Heart left ventricle (tissue), 13 donors: ENCODE measurements around the gene RPS3A.

ENCODE experiments used
- CTCF ChIP-seq, 12 donors: fragments of 200-600 bp; sonication (generic) in 4 of 12; IDR thresholded peaks; one replicate each; pipeline versions ENCODE4 v1.5.0 to v1.8.0; 2018 to 2022; ENCODE audit warnings: antibody characterized with exemption in 12 of 12, mild to moderate bottlenecking in 5 of 12
- POLR2A ChIP-seq, 2 donors: fragments of 450-650 bp; IDR thresholded peaks; one replicate each; pipeline ENCODE4 v1.6.1; 2017; ENCODE audit warnings: antibody characterized with exemption in 2 of 2, mild to moderate bottlenecking in 2 of 2, moderate library complexity in 2 of 2
- donor health status: ischemic (EF 13 %, LVEDD 7.1; RV severe dilation, severe dysfunction).
- donor health status: DM: no; HTN: yes; CAD: no.
- donor health status: DM: no; HTN: no; CAD: no.
- donor health status: ischemic (EF 25% LVEDD 6.9; RV normal size, moderate dysfunction).
- donor health status: ischemic (EF 25% LVEDD 5.7; RV mildly dilated, moderate dysfunction).
- donor health status: ischemic (EF 35%, LVEDD 5.7; RV mildly dilated, moderate dysfunction).
- donor health status: nonischemic (EF 11% LVEDD 7.7; RV severe dilation, severe dysfunction).
- donor health status: DM: yes; HTN: yes; CAD: no.
- donor health status: PGD.
- donor health status: ischemic (EF 29% LVEDD 5.4; RV normal size, mild dysfunction).
- donor health status: nonischemic (EF 23%, LVEDD 6.1; RV moderate dilation, normal function).

GRCh38 chr4:151052785-151053184, 46.6 kb upstream of the RPS3A start:
- TF ChIP-seq CTCF (IDR thresholded peaks at IDR 0.05): no peak
- TF ChIP-seq POLR2A (IDR thresholded peaks at IDR 0.05): no peak
